Immature natural killer cell (primary cell): ENCODE measurements around the gene PTPRR. TPM values are rescaled to one million over a fixed set of nuclear protein-coding genes. Genes with fewer than 3 reads are reported as not detected.

Experiments
- DNase-seq, 3 donors: peaks; one replicate each; pipeline ENCODE4 v3.0.0; 2022; ENCODE audit warnings: mixed read lengths in 1 of 3
- H3K27ac Mint-ChIP-seq, 6 donors: one replicate each; pipeline ENCODE4 v1.8.0; 2020; ENCODE audit warnings: mixed read lengths in 6 of 6, mild to moderate bottlenecking in 5 of 6, inconsistent platforms in 4 of 6, moderate library complexity in 3 of 6
- H3K27me3 Mint-ChIP-seq, 3 donors: one replicate each; pipeline ENCODE4 v1.8.0; 2020 to 2021; ENCODE audit warnings: low read depth in 3 of 3, mild to moderate bottlenecking in 3 of 3, mixed read lengths in 3 of 3, moderate library complexity in 3 of 3, inconsistent platforms in 1 of 3
- H3K36me3 Mint-ChIP-seq, 3 donors: one replicate each; pipeline ENCODE4 v1.8.0; 2020; ENCODE audit warnings: mixed read lengths in 3 of 3, inconsistent platforms in 2 of 3, mild to moderate bottlenecking in 2 of 3
- H3K4me1 Mint-ChIP-seq, 2 donors: one replicate each; pipeline ENCODE4 v1.8.0; 2020; ENCODE audit warnings: inconsistent platforms in 2 of 2, mild to moderate bottlenecking in 2 of 2, mixed read lengths in 2 of 2, moderate library complexity in 1 of 2
- H3K4me3 Mint-ChIP-seq, 5 donors: one replicate each; pipeline ENCODE4 v1.8.0; 2020; ENCODE audit warnings: mild to moderate bottlenecking in 5 of 5, mixed read lengths in 5 of 5, inconsistent platforms in 3 of 5, moderate library complexity in 3 of 5
- H3K9me3 Mint-ChIP-seq, 6 donors: one replicate each; pipeline ENCODE4 v1.8.0; 2020; ENCODE audit warnings: mild to moderate bottlenecking in 6 of 6, mixed read lengths in 6 of 6, inconsistent platforms in 4 of 6, moderate library complexity in 3 of 6
- polyA plus RNA-seq, 3 donors: library from polyadenylated mRNA; unstranded; fragments of 300-500 nt; fragmentation: Illumina TruSeq; gene quantifications; one replicate each; pipeline ENCODE4 v1.2.3, GENCODE V29; 2021

PTPRR gene
- polyA plus RNA-seq, 3 donors from 2014 or later, result 2.7 to 7.8 (median 3.0) TPM

DNA sequence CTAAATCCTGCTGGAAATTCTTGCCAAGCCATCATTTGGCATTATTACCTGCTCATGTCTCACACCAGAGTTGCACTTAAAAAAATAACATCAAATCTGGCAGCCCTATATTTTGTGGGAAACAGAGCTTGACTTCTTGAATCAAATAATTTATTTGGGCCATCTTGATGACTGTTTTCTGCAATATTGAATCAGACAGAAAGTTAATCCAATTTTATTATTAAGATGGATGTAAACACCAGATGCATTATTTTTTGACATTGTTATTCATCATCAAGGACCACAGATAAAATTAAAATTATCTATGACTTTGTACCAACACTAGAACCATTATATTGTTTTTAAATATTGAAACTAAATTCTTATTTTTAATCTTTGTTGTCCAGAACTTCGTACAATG is 132.9 kb downstream of the PTPRR start:
- no peaks in the 10 kb centered on the region for H3K4me1 Mint-ChIP-seq
- H3K36me3 Mint-ChIP-seq, result peaks cover 0 to 3% (median 0%) of the 10 kb centered on the region in 3 donors
- peaks cover 0 to 2% (median 0%) of the 10 kb centered on the region in 3 donors for H3K27me3 Mint-ChIP-seq
- no peak overlapping the region for H3K27ac Mint-ChIP-seq
- H3K4me3 Mint-ChIP-seq, result no peak overlapping the region
- DNase-seq, result no peak
- peaks cover 0 to 3% (median 0%) of the 10 kb centered on the region in 6 donors for H3K9me3 Mint-ChIP-seq

DNA sequence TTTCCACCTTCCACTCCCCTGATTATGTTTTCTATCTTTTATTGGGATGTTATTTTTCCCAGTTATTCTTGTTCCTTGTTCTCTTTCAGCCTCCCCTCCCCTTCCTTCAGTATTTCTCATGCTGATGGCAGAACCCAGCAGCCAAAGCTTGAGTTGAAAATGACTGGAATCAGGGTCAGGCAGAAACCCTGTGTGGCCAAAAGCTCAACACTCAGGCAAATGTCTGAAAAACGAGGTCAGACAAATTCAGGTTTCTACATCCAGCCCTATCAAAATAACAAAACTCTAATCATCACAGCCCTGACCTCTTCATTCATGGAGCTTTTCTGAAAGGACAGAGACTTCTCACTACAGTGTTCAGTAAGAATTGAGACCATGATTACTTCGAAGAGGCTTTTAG is 134.6 kb downstream of the PTPRR start:
- Mint-ChIP-seq H3K4me3 (no peak overlapping the region), H3K27ac (no peak overlapping the region), H3K27me3 (peaks cover 0 to 2% (median 0%) of the 10 kb centered on the region in 3 donors), H3K36me3 (peaks cover 0 to 3% (median 0%) of the 10 kb centered on the region in 3 donors), H3K9me3 (peaks cover 0 to 3% (median 0%) of the 10 kb centered on the region in 6 donors), H3K4me1 (no peaks in the 10 kb centered on the region)
- DNase-seq, result no peak

GRCh38 chr12:70784042-70784668 is 136.4 kb downstream of the PTPRR start:
- no peak for DNase-seq
- Mint-ChIP-seq H3K27me3 (no peaks in the 10 kb centered on the region), H3K4me1 (no peaks in the 10 kb centered on the region), H3K9me3 (peaks cover 0 to 3% (median 0%) of the 10 kb centered on the region in 6 donors), H3K27ac (no peak overlapping the region), H3K36me3 (no peaks in the 10 kb centered on the region), H3K4me3 (no peak overlapping the region)

- Mint-ChIP-seq H3K9me3 (peaks cover 0 to 4% (median 0%) of the 10 kb centered on the region in 6 donors), H3K36me3 (no peaks in the 10 kb centered on the region), H3K4me3 (no peak overlapping the region), H3K4me1 (no peaks in the 10 kb centered on the region), H3K27ac (no peak overlapping the region), H3K27me3 (no peaks in the 10 kb centered on the region)
- no peak for DNase-seq
Observed at GRCh38 chr12:70783455-70783854, 137.1 kb downstream of the PTPRR start.

GRCh38 chr12:70779250-70779649 is 141.3 kb downstream of the PTPRR start:
- H3K4me3 Mint-ChIP-seq, result no peak overlapping the region
- no peaks in the 10 kb centered on the region for H3K36me3 Mint-ChIP-seq
- H3K27ac Mint-ChIP-seq, result no peak overlapping the region
- H3K27me3 Mint-ChIP-seq, result peaks cover 0 to 3% (median 0%) of the 10 kb centered on the region in 3 donors
- no peak for DNase-seq
- H3K4me1 Mint-ChIP-seq, result no peaks in the 10 kb centered on the region
- peaks cover 0 to 5% (median 0%) of the 10 kb centered on the region in 6 donors for H3K9me3 Mint-ChIP-seq

DNA sequence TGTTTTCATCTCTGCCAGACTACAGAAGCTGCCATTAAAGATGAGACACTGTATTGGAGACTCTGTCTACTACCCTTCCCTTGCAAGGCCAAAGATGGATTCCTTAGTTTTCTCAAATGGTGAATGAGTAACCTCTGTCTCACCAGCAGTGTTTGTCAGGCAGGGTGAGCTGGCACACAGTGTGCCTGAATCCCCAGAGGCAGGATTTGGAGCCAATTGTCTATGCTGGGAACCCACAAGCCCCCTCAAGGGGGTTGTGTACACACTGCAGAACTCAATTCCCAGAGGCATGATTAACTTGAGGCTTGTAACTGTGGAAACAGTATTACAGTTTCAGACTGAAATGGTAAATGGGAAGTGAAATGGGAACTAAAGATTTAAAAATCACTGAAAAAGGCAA is 146.5 kb downstream of the PTPRR start:
- H3K27me3 Mint-ChIP-seq, result peaks cover 0 to 3% (median 0%) of the 10 kb centered on the region in 3 donors
- peaks cover 0 to 2% (median 0%) of the 10 kb centered on the region in 6 donors for H3K9me3 Mint-ChIP-seq
- no peak overlapping the region for H3K27ac Mint-ChIP-seq
- H3K4me1 Mint-ChIP-seq, result no peaks in the 10 kb centered on the region
- no peak for DNase-seq
- no peak overlapping the region for H3K4me3 Mint-ChIP-seq
- no peaks in the 10 kb centered on the region for H3K36me3 Mint-ChIP-seq

GRCh38 chr12:70772836-70773235 is 147.7 kb downstream of the PTPRR start:
- Mint-ChIP-seq H3K27ac (no peak overlapping the region), H3K36me3 (no peaks in the 10 kb centered on the region), H3K4me3 (no peak overlapping the region), H3K4me1 (no peaks in the 10 kb centered on the region), H3K9me3 (peaks cover 0 to 2% (median 0%) of the 10 kb centered on the region in 6 donors), H3K27me3 (peaks cover 0 to 3% (median 3%) of the 10 kb centered on the region in 3 donors)
- no peak for DNase-seq

DNA sequence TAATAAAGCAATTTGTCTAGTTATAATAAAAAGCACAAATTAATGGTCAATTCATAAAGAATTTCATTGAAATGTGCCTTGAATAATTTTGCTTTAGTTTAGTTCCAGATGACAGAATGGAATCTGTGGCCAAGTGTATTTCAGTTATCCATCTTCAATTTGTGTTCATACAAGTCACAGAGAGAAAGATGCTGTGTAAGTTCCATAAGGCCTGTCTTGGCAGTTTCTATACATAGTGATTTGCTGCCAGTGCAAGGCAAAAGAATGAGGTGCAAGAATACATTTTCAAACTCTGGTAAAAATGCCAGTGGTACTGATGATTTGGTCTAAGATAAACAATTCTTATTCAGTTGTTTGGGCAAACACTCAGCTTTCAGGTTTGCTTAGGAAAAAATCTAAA is 149.0 kb downstream of the PTPRR start:
- H3K27ac Mint-ChIP-seq, result no peak overlapping the region
- no peaks in the 10 kb centered on the region for H3K4me1 Mint-ChIP-seq
- DNase-seq, result no peak
- peaks cover 0 to 4% (median 0%) of the 10 kb centered on the region in 6 donors for H3K9me3 Mint-ChIP-seq
- H3K36me3 Mint-ChIP-seq, result no peaks in the 10 kb centered on the region
- no peak overlapping the region for H3K4me3 Mint-ChIP-seq
- H3K27me3 Mint-ChIP-seq, result peaks cover 0 to 3% (median 0%) of the 10 kb centered on the region in 3 donors

GRCh38 chr12:70763666-70764065 is 156.9 kb downstream of the PTPRR start:
- no peaks in the 10 kb centered on the region for H3K4me1 Mint-ChIP-seq
- no peak for DNase-seq

DNA sequence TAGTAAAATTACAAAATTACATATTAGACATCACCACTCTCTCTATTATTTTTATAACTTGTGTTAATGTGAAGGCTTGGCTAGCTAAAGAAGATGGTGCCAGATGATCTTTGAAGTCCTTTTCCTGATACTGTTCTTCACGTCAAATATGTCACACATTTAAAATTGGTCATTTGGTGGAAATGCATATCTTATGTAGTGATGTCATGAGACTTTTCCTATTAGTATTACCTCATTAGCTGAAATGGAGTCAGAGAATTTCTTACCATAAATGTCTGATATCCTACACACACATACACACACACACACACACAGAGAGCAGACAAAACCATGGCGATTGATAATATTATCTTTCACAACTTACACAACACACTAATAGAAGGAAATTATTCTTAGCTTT is 158.5 kb downstream of the PTPRR start:
- Mint-ChIP-seq H3K36me3 (no peaks in the 10 kb centered on the region), H3K27me3 (peaks cover 0 to 4% (median 3%) of the 10 kb centered on the region in 3 donors), H3K4me3 (no peak overlapping the region), H3K9me3 (peaks cover 0 to 4% (median 0%) of the 10 kb centered on the region in 6 donors), H3K4me1 (no peaks in the 10 kb centered on the region), H3K27ac (no peak overlapping the region)
- DNase-seq, result no peak

More at GRCh38 chr12:70763666-70764065, 156.9 kb downstream of the PTPRR start:
- no peaks in the 10 kb centered on the region for H3K36me3 Mint-ChIP-seq
- H3K27ac Mint-ChIP-seq, result no peak overlapping the region
- no peak overlapping the region for H3K4me3 Mint-ChIP-seq
- H3K9me3 Mint-ChIP-seq, result peaks cover 0 to 4% (median 2%) of the 10 kb centered on the region in 6 donors
- peaks cover 0 to 6% (median 4%) of the 10 kb centered on the region in 3 donors for H3K27me3 Mint-ChIP-seq

GRCh38 chr12:70759161-70759918 is 161.2 kb downstream of the PTPRR start:
- H3K27ac Mint-ChIP-seq, result no peak overlapping the region
- no peaks in the 10 kb centered on the region for H3K4me1 Mint-ChIP-seq
- peaks cover 3 to 6% (median 5%) of the 10 kb centered on the region in 3 donors for H3K27me3 Mint-ChIP-seq
- no peak for DNase-seq
- peaks cover 0 to 4% (median 0%) of the 10 kb centered on the region in 6 donors for H3K9me3 Mint-ChIP-seq
- no peak overlapping the region for H3K4me3 Mint-ChIP-seq
- H3K36me3 Mint-ChIP-seq, result no peaks in the 10 kb centered on the region

DNA sequence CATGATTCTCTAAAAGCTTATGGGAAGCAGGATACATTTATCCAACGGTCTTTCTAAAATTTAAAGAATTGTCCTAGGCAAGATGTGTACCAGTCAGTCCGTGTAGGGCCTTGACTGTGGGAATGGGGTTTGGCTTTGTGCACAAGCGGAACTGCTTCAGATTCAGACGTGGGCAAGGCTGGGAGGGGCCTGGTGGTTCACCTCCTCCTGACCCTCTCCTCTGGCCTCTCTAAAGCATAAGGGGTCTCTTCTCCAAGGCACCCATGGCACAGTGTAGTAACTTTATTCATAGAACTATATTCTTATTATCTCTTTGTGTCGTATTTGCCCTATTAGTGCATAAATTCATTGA is 162.1 kb downstream of the PTPRR start:
- Mint-ChIP-seq H3K4me3 (no peak overlapping the region), H3K27me3 (peaks cover 2 to 6% (median 3%) of the 10 kb centered on the region in 3 donors), H3K4me1 (no peaks in the 10 kb centered on the region), H3K9me3 (peaks cover 0 to under 1% (median 0%) of the 10 kb centered on the region in 6 donors), H3K36me3 (no peaks in the 10 kb centered on the region), H3K27ac (no peak overlapping the region)
- no peak for DNase-seq

GRCh38 chr12:70757830-70758493 is 162.6 kb downstream of the PTPRR start:
- Mint-ChIP-seq H3K36me3 (no peaks in the 10 kb centered on the region), H3K27me3 (peaks cover 2 to 6% (median 4%) of the 10 kb centered on the region in 3 donors), H3K4me3 (no peak overlapping the region), H3K27ac (no peak overlapping the region), H3K4me1 (no peaks in the 10 kb centered on the region), H3K9me3 (no peaks in the 10 kb centered on the region)
- no peak for DNase-seq

DNA sequence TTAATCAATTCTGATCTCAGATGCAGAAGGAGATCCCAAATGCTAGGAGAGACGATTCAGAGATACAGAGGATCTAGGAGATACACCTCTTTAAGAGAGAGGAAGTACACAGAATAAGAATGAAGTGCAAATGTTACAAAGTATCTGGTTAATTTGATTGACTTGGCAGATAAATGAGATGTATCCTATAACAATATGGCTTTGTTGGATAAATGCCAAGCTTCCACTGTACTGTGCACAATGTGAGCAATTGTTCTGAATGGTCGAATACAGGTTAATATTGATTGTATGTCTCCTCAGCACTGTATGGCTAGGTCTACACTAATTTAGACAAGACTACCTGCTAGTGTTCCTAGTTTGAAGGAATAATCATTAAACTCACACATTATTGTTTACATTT is 163.7 kb downstream of the PTPRR start:
- Mint-ChIP-seq H3K9me3 (no peaks in the 10 kb centered on the region), H3K27me3 (peaks cover 2 to 6% (median 6%) of the 10 kb centered on the region in 3 donors), H3K4me3 (no peak overlapping the region), H3K36me3 (no peaks in the 10 kb centered on the region), H3K27ac (no peak overlapping the region), H3K4me1 (no peaks in the 10 kb centered on the region)
- DNase-seq, result no peak
